A673 (cell line): Measurements from ENCODE around the gene ANKLE1. TPM values are rescaled to one million over a fixed set of nuclear protein-coding genes. Genes with fewer than 3 reads are reported as not detected.

ENCODE experiments used
- BruUV-seq: library from RNA; stranded (reverse); fragments of 400-500 nt; replicated peaks from 2 replicates; lab custom pipeline; 2021; lab: Mats Ljungman, UMichigan
- CTCF ChIA-PET: fragments of 300-600 bp; sonication (Branson Sonifier 250); formaldehyde crosslinking; loops from one replicate; lab custom pipeline; 2022; ENCODE audit warnings: antibody characterized with exemption; lab: Charles Lee
- POLR2A ChIA-PET: fragments of 300-600 bp; sonication (Branson Sonifier 250); formaldehyde crosslinking; loops from one replicate; lab custom pipeline; 2022; ENCODE audit warnings: antibody characterized with exemption; ENCODE audit not compliant: low non-redundant PET; lab: Charles Lee
- DNase-seq: peaks from one replicate; pipeline ENCODE4 v3.0.0-alpha.2; 2015; ENCODE audit warnings: low spot score
- H3K27ac ChIP-seq: fragments of 200-600 bp; sonication (generic); 2 replicates; pipeline ENCODE4 v1.5.1; 2016; ENCODE audit warnings: mixed run types, low read depth, mild to moderate bottlenecking, mixed read lengths, antibody characterized with exemption, low read length; ENCODE audit not compliant: poor library complexity, severe bottlenecking
- H3K27me3 ChIP-seq: fragments of 200-600 bp; sonication (generic); replicated peaks from 2 replicates; pipeline ENCODE4 v1.6.1; 2017; ENCODE audit warnings: mixed run types, low read depth, mild to moderate bottlenecking, mixed read lengths, antibody characterized with exemption, low read length; ENCODE audit not compliant: insufficient read depth, poor library complexity
- H3K36me3 ChIP-seq: fragments of 200-600 bp; sonication (generic); 2 replicates; pipeline ENCODE4 v1.6.1; 2016; ENCODE audit warnings: mixed run types, mild to moderate bottlenecking, mixed read lengths, antibody characterized with exemption, low read length; ENCODE audit not compliant: insufficient read depth, poor library complexity, severe bottlenecking
- H3K4me1 ChIP-seq: fragments of 200-600 bp; sonication (generic); 2 replicates; pipeline ENCODE4 v1.6.1; 2017; ENCODE audit warnings: mixed run types, mild to moderate bottlenecking, mixed read lengths, antibody characterized with exemption, low read length; ENCODE audit not compliant: insufficient read depth, poor library complexity, severe bottlenecking
- H3K4me3 ChIP-seq: fragments of 200-600 bp; sonication (generic); 2 replicates; pipeline ENCODE4 v1.5.1; 2016; ENCODE audit warnings: low read depth, mixed run types, mild to moderate bottlenecking, mixed read lengths, low read length; ENCODE audit not compliant: poor library complexity, severe bottlenecking
- H3K9me3 ChIP-seq: fragments of 200-600 bp; sonication (generic); 2 replicates; pipeline ENCODE4 v1.6.1; 2016; ENCODE audit warnings: mixed run types, low read depth, mild to moderate bottlenecking, mixed read lengths, antibody characterized with exemption, low read length; ENCODE audit not compliant: poor library complexity, severe bottlenecking
- EZH2 ChIP-seq: fragments of 200-600 bp; sonication (generic); IDR thresholded peaks from 2 replicates; pipeline ENCODE4 v1.6.1; 2017; ENCODE audit warnings: borderline replicate concordance, low read depth, mild to moderate bottlenecking, mixed read lengths, antibody characterized with exemption, low read length; ENCODE audit not compliant: poor library complexity, severe bottlenecking
- intact Hi-C: fragments of 100-400 bp; cut with micrococcal nuclease; formaldehyde crosslinking; loops from one replicate; pipeline ENCODE4 v1.10.0; 2022; ENCODE audit not compliant: unreplicated experiment
- total RNA-seq: library from RNA; stranded (reverse); gene quantifications from 2 replicates; pipeline ENCODE4 v1.2.3, GENCODE V29; 2021
- TF ChIP-seq, protein P1 (sequence below): fragments of 300-800, 200-600 bp; sonication (generic); conservative IDR thresholded peaks from 2 replicates; pipeline ENCODE4 v1.5.1; 2017; ENCODE audit warnings: low read depth, mild to moderate bottlenecking, antibody characterized with exemption, low read length, moderate library complexity, mixed read lengths

ANKLE1 gene
- total RNA-seq, 1 experiment from 2014 or later = 17.5 TPM

DNA sequence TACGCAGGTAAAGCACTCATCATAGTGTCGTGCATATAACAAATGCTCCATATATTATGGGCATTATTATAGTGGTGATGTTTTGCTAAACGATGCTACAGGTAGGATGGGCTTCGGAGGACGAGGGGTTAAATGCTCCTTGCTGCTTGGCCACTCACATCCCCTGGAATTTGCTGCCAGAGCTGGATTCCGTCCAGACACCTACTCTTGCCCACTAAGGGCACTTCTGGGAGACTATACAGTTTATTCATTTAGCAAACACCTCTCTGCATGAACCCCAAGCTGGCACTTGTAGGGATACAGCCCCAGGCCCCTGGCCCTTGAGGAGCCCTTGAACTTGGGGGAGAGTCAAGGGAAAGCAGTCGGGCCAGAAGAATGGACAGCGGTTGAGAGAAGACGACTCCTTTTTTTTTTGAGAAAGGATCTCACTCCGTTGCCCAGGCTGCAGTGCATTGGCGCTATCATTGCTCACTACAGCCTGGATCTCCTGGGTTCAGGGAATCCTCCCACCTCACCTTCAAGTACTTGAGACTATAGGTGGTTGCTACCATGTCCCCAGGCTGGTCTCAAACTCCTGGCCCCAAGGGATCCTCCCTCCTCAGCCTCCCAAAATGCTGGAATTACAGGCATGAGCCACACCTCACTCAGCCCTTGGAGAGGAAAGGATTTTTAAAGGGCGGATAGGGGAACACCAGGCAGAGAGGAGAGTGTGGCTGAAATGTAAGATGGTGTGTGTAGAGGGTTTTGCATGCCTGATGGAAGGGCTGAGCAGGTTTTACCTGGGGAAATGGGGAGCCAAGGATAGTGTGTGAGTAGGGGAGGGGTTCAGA is 22.9 kb downstream of the ANKLE1 start:
- DNase-seq = no peak
- TF ChIP-seq, protein P1, sequence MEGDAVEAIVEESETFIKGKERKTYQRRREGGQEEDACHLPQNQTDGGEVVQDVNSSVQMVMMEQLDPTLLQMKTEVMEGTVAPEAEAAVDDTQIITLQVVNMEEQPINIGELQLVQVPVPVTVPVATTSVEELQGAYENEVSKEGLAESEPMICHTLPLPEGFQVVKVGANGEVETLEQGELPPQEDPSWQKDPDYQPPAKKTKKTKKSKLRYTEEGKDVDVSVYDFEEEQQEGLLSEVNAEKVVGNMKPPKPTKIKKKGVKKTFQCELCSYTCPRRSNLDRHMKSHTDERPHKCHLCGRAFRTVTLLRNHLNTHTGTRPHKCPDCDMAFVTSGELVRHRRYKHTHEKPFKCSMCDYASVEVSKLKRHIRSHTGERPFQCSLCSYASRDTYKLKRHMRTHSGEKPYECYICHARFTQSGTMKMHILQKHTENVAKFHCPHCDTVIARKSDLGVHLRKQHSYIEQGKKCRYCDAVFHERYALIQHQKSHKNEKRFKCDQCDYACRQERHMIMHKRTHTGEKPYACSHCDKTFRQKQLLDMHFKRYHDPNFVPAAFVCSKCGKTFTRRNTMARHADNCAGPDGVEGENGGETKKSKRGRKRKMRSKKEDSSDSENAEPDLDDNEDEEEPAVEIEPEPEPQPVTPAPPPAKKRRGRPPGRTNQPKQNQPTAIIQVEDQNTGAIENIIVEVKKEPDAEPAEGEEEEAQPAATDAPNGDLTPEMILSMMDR = no peak
- TF ChIP-seq EZH2 = no peak
- Histone ChIP-seq H3K27me3 (no peaks in the 10 kb centered on the region), H3K9me3 (no peaks in the 10 kb centered on the region), H3K36me3 (no peaks in the 10 kb centered on the region), H3K27ac (peak overlapping the region; percentile 42), H3K4me1 (peaks cover 19% of the 10 kb centered on the region), H3K4me3 (peak overlapping the region; percentile 70)
- BruUV-seq = no TSS peak
- intact Hi-C loops = no loop called here
- POLR2A ChIA-PET = interaction anchor here (0.6 kb wide), 2 partner anchors 37 to 562 kb away, joined by 6 to 21 read pairs; partner anchors contain the start of gene BABAM1
- CTCF ChIA-PET = no interaction called here

DNA sequence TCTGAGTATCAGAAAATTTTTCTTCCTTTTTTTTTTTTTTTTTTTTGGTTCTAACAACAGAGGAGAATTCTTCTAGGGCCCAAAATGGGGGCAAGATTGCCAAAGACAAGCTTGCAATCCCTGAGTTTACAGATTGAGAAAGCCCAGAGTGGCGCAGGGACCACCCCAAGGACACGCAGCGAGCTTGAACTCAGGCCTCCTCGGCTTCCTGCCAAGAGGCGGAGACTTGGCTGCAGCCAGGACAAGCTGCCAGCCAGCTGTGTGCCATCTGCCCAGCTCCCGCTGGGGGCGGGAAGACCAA is 23.5 kb downstream of the ANKLE1 start:
- no TSS peak for BruUV-seq
- no peak for TF ChIP-seq EZH2
- TF ChIP-seq, protein P1 = no peak
- Histone ChIP-seq H3K4me3 (peak overlapping the region; percentile 70), H3K4me1 (peaks cover 19% of the 10 kb centered on the region), H3K27ac (peak overlapping the region; percentile 42), H3K36me3 (no peaks in the 10 kb centered on the region), H3K9me3 (no peaks in the 10 kb centered on the region), H3K27me3 (no peaks in the 10 kb centered on the region)
- CTCF ChIA-PET = no interaction called here
- intact Hi-C loops = no loop called here
- POLR2A ChIA-PET = interaction anchor here (0.6 kb wide), 1 partner anchor 38 kb away, joined by 21 read pairs; the partner anchor contains the start of gene BABAM1
- DNase-seq = no peak

DNA sequence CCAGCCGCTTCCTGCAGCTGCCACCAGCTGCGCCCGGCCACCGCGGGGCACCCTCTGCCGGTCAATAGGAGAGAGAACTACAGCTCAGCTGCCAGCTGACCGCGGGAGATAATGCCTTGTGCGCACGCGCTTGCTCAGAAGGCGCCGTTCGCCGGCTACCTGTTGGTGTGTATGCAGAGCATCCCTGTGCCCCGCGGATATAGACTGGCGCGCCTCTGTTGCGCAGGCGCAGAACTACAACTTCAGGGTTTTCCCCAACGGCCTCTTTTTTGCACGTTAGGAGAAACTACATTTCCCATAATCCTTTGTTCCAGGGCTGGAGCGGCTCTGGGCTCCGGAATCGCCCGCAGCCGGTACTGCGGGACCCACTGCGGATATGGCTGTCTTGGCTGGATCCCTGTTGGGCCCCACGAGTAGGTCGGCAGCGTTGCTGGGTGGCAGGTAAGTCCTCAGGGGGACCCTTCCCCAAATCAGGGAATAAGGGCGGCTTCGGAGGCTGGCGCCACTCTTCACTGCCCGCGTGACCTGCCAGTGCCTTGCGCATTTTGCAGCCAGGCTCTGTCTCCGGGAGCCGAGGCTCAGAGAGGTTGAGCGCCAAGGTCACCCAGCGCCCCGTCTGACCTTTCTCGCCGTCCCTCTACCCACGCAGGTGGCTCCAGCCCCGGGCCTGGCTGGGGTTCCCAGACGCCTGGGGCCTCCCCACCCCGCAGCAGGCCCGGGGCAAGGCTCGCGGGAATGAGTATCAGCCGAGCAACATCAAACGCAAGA is 24.0 kb downstream of the ANKLE1 start, which contains the start of gene MRPL34:
Gene MRPL34 (plus strand): TSS at position 356 of the 768 bp plus-strand sequence. CDS start 21 bp downstream, at position 377.
- CTCF ChIA-PET = interaction anchor here (0.6 to 0.7 kb wide), 2 partner anchors 13 to 38 kb away, joined by 3 to 4 read pairs; no protein-coding TSS in a partner anchor
- peak within 1 kb of the TSS; percentile 85 for H3K27ac ChIP-seq
- H3K4me1 ChIP-seq = peaks cover 19% of the 10 kb centered on the region

More for the DNA sequence above, 24.0 kb downstream of the ANKLE1 start, which contains the start of gene MRPL34:
- no TSS peak for BruUV-seq
- no peaks in the 10 kb centered on the region for H3K9me3 ChIP-seq
- peak; percentile 99 for DNase-seq
- no peaks in the 10 kb centered on the region for H3K27me3 ChIP-seq
- TF ChIP-seq, protein P1 = peak; percentile 76
- no peak for TF ChIP-seq EZH2
- POLR2A ChIA-PET = interaction anchor here (0.5 to 0.6 kb wide), 2 partner anchors 32 to 39 kb away, joined by 21 to 24 read pairs; partner anchors contain the start of gene BABAM1
- H3K4me3 ChIP-seq = peak within 1 kb of the TSS; percentile 70
- intact Hi-C loops = no loop called here
- H3K36me3 ChIP-seq = no peaks in the 10 kb centered on the region
